Measurements from ENCODE around the gene DCLK3. TPM values are rescaled to one million over a fixed set of nuclear protein-coding genes. Genes with fewer than 3 reads are reported as not detected.

The DCLK3 gene
- total RNA-seq, 2 donors from 2014 or later: 0.05 TPM; not detected in 1

Other genes with a start within 250 kb of the DCLK3 start
- gene TRANK1, start 180.5 kb upstream of the DCLK3 start, total RNA-seq: 10 to 100 TPM; 12.3 to 12.8 TPM
- 10 to 100 TPM; 14.8 to 21.0 TPM for gene EPM2AIP1, start 228.6 kb upstream of the DCLK3 start, total RNA-seq
- 10 to 100 TPM; 47.5 to 62.2 TPM for gene MLH1, start 229.0 kb upstream of the DCLK3 start, total RNA-seq

Data from activated T-helper 17 cell treated with anti-CD3 and anti-CD28 coated beads, Interleukin-2, amount 50 U/mL, for 72 hours (primary cell).